SK-N-SH (cell line): ENCODE measurements around the gene TMC1.

ENCODE experiments used
- EZH2phosphoT487 ChIP-seq: fragments of 200-600 bp; sonication (generic); IDR thresholded peaks from 2 replicates; pipeline ENCODE4 v1.6.1; 2017; ENCODE audit warnings: low read depth, mixed run types, mild to moderate bottlenecking, antibody characterized with exemption, moderate library complexity, borderline replicate concordance
- FOXM1 ChIP-seq: IDR thresholded peaks from 2 replicates; pipeline ENCODE4 v1.4.0; 2012; ENCODE audit warnings: low read depth, mild to moderate bottlenecking
- JUND ChIP-seq: IDR thresholded peaks from 2 replicates; pipeline ENCODE4 v1.4.0; 2012
- POLR2AphosphoS5 ChIP-seq: IDR thresholded peaks from 2 replicates; pipeline ENCODE4 v1.6.1; 2012; ENCODE audit warnings: low read depth, low read length
- SIN3A ChIP-seq: IDR thresholded peaks from 2 replicates; pipeline ENCODE4 v1.6.1; 2012; ENCODE audit warnings: low read depth, mild to moderate bottlenecking, low read length, moderate library complexity, borderline replicate concordance
- TEAD4 ChIP-seq: IDR thresholded peaks from 2 replicates; pipeline ENCODE4 v1.4.0; 2012; ENCODE audit warnings: mild to moderate bottlenecking, borderline replicate concordance; ENCODE audit not compliant: insufficient read depth
- TF ChIP-seq, protein P1 (sequence below): fragments of 200-600 bp; sonication (generic); IDR thresholded peaks from 2 replicates; pipeline ENCODE4 v1.6.1; 2017; ENCODE audit warnings: antibody characterized with exemption, mild to moderate bottlenecking, moderate library complexity
- TF ChIP-seq, protein P2 (sequence below): IDR thresholded peaks from 2 replicates; pipeline ENCODE4 v1.6.1; 2012; ENCODE audit warnings: mild to moderate bottlenecking, low read depth, low read length, moderate library complexity
- TF ChIP-seq, protein P3 (sequence below): IDR thresholded peaks from 2 replicates; pipeline ENCODE4 v1.4.0; 2012; ENCODE audit warnings: low read depth, borderline replicate concordance
- TF ChIP-seq, protein P4 (sequence below): IDR thresholded peaks from 2 replicates; pipeline ENCODE4 v1.4.0; 2012; ENCODE audit warnings: low read depth

DNA sequence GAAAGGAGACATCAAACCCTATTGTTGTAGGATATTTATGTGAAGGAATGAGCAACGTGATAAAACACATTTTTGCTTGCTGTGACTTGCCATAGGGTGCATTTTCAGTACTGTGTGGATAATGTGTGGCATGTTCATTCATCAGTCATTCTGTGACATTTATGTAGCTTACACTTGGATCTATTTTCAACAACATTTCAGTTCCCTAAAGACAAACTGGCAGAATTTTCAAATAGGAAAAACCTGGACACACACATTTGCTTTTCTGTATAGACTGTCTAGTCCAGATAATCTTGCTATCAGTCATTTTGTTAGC lies 127.7 kb downstream of the TMC1 start:
- TF ChIP-seq, protein P1, sequence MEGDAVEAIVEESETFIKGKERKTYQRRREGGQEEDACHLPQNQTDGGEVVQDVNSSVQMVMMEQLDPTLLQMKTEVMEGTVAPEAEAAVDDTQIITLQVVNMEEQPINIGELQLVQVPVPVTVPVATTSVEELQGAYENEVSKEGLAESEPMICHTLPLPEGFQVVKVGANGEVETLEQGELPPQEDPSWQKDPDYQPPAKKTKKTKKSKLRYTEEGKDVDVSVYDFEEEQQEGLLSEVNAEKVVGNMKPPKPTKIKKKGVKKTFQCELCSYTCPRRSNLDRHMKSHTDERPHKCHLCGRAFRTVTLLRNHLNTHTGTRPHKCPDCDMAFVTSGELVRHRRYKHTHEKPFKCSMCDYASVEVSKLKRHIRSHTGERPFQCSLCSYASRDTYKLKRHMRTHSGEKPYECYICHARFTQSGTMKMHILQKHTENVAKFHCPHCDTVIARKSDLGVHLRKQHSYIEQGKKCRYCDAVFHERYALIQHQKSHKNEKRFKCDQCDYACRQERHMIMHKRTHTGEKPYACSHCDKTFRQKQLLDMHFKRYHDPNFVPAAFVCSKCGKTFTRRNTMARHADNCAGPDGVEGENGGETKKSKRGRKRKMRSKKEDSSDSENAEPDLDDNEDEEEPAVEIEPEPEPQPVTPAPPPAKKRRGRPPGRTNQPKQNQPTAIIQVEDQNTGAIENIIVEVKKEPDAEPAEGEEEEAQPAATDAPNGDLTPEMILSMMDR, result no peak
- TF ChIP-seq, protein P2, sequence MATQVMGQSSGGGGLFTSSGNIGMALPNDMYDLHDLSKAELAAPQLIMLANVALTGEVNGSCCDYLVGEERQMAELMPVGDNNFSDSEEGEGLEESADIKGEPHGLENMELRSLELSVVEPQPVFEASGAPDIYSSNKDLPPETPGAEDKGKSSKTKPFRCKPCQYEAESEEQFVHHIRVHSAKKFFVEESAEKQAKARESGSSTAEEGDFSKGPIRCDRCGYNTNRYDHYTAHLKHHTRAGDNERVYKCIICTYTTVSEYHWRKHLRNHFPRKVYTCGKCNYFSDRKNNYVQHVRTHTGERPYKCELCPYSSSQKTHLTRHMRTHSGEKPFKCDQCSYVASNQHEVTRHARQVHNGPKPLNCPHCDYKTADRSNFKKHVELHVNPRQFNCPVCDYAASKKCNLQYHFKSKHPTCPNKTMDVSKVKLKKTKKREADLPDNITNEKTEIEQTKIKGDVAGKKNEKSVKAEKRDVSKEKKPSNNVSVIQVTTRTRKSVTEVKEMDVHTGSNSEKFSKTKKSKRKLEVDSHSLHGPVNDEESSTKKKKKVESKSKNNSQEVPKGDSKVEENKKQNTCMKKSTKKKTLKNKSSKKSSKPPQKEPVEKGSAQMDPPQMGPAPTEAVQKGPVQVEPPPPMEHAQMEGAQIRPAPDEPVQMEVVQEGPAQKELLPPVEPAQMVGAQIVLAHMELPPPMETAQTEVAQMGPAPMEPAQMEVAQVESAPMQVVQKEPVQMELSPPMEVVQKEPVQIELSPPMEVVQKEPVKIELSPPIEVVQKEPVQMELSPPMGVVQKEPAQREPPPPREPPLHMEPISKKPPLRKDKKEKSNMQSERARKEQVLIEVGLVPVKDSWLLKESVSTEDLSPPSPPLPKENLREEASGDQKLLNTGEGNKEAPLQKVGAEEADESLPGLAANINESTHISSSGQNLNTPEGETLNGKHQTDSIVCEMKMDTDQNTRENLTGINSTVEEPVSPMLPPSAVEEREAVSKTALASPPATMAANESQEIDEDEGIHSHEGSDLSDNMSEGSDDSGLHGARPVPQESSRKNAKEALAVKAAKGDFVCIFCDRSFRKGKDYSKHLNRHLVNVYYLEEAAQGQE, result no peak
- TF ChIP-seq, protein P3, sequence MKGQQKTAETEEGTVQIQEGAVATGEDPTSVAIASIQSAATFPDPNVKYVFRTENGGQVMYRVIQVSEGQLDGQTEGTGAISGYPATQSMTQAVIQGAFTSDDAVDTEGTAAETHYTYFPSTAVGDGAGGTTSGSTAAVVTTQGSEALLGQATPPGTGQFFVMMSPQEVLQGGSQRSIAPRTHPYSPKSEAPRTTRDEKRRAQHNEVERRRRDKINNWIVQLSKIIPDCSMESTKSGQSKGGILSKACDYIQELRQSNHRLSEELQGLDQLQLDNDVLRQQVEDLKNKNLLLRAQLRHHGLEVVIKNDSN, result no peak
- no peak for TF ChIP-seq SIN3A
- TF ChIP-seq, protein P4, sequence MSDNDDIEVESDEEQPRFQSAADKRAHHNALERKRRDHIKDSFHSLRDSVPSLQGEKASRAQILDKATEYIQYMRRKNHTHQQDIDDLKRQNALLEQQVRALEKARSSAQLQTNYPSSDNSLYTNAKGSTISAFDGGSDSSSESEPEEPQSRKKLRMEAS, result no peak
- TF ChIP-seq TEAD4, result no peak
- no peak for TF ChIP-seq JUND
- no peak for TF ChIP-seq POLR2AphosphoS5
- TF ChIP-seq EZH2phosphoT487, result no peak
- TF ChIP-seq FOXM1, result no peak
